Osteoblast (primary cell): ENCODE results near the gene SKIC2. TPM values are rescaled to one million over a fixed set of nuclear protein-coding genes. Genes with fewer than 3 reads are reported as not detected.

Source experiments
- DNase-seq: peaks from one replicate; pipeline ENCODE4 v3.0.0; 2011; ENCODE audit warnings: low spot score, mixed read lengths; ENCODE audit not compliant: insufficient read length; ENCODE audit errors: missing footprints
- H2AFZ ChIP-seq: 2 replicates; pipeline ENCODE4 v1.6.0; 2011; ENCODE audit warnings: mild to moderate bottlenecking, low read length
- H3K27ac ChIP-seq: 2 replicates; pipeline ENCODE4 v1.5.1; 2011; ENCODE audit warnings: mild to moderate bottlenecking, low read depth, low read length, moderate library complexity
- H3K27me3 ChIP-seq: 2 replicates; pipeline ENCODE4 v1.6.0; 2012; ENCODE audit warnings: mild to moderate bottlenecking, control low read depth, inconsistent platforms, low read length, moderate library complexity; ENCODE audit not compliant: insufficient read depth
- H3K36me3 ChIP-seq: 2 replicates; pipeline ENCODE4 v1.5.1; 2011; ENCODE audit warnings: mild to moderate bottlenecking, low read length, control low read depth, moderate library complexity; ENCODE audit not compliant: insufficient read depth
- H3K4me1 ChIP-seq: 2 replicates; pipeline ENCODE4 v1.5.1; 2011; ENCODE audit warnings: mild to moderate bottlenecking, low read length, control low read depth, moderate library complexity; ENCODE audit not compliant: insufficient read depth
- H3K4me2 ChIP-seq: 2 replicates; pipeline ENCODE4 v1.6.0; 2011; ENCODE audit warnings: mild to moderate bottlenecking, low read length; ENCODE audit not compliant: insufficient read depth
- H3K4me3 ChIP-seq: fragments of 200-600 bp; sonication (generic); 3 replicates; pipeline ENCODE4 v1.5.1; 2012; ENCODE audit warnings: mild to moderate bottlenecking, low read length, inconsistent platforms; ENCODE audit not compliant: insufficient read depth
- H3K79me2 ChIP-seq: 2 replicates; pipeline ENCODE4 v1.6.0; 2012; ENCODE audit warnings: mild to moderate bottlenecking, low read length, control low read depth, inconsistent platforms; ENCODE audit not compliant: insufficient read depth
- H3K9me3 ChIP-seq: 2 replicates; pipeline ENCODE4 v1.5.1; 2011; ENCODE audit warnings: low read depth, low read length, control low read depth
- H4K20me1 ChIP-seq: 2 replicates; pipeline ENCODE4 v1.6.0; 2012; ENCODE audit warnings: mild to moderate bottlenecking, low read length, control low read depth; ENCODE audit not compliant: insufficient read depth
- CTCF ChIP-seq: IDR thresholded peaks from 2 replicates; pipeline ENCODE4 v1.5.1; 2011; ENCODE audit warnings: mild to moderate bottlenecking, low read depth, low read length, moderate library complexity; ENCODE audit errors: extremely low read depth
- total RNA-seq: library from RNA; depleted of rRNA; stranded (reverse); fragments of >200 nt; gene quantifications from 2 replicates; pipeline ENCODE4 v1.2.3, GENCODE V29; 2012

Gene SKIC2
- total RNA-seq, 1 donor = 42.0 TPM

- no peak for DNase-seq
Measured at GRCh38 chr6:31915756-31916155, 43.2 kb upstream of the SKIC2 start.

GRCh38 chr6:31918069-31918720 is 40.8 kb upstream of the SKIC2 start:
- Histone ChIP-seq H3K27ac (no peak overlapping the region), H3K36me3 (no peaks in the 10 kb centered on the region), H3K79me2 (no peaks in the 10 kb centered on the region), H3K4me1 (no peaks in the 10 kb centered on the region), H3K4me3 (no peak overlapping the region), H3K9me3 (no peaks in the 10 kb centered on the region), H3K4me2 (no peak overlapping the region), H3K27me3 (no peaks in the 10 kb centered on the region), H2AFZ (no peak overlapping the region), H4K20me1 (no peaks in the 10 kb centered on the region)
- DNase-seq = no peak
- no peak for TF ChIP-seq CTCF

More at GRCh38 chr6:31915756-31916155, 43.2 kb upstream of the SKIC2 start:
- H3K4me2 ChIP-seq = no peak overlapping the region
- no peak overlapping the region for H3K4me3 ChIP-seq
- no peak overlapping the region for H2AFZ ChIP-seq
- no peaks in the 10 kb centered on the region for H3K9me3 ChIP-seq
- peaks cover 6% of the 10 kb centered on the region for H3K4me1 ChIP-seq
- no peak for TF ChIP-seq CTCF
- no peaks in the 10 kb centered on the region for H3K27me3 ChIP-seq
- H3K79me2 ChIP-seq = no peaks in the 10 kb centered on the region
- H3K27ac ChIP-seq = no peak overlapping the region
- no peaks in the 10 kb centered on the region for H3K36me3 ChIP-seq
- H4K20me1 ChIP-seq = no peaks in the 10 kb centered on the region

- Histone ChIP-seq H3K4me2 (no peak overlapping the region), H3K27ac (no peak overlapping the region), H3K36me3 (no peaks in the 10 kb centered on the region), H3K27me3 (no peaks in the 10 kb centered on the region), H3K4me3 (no peak overlapping the region), H3K9me3 (no peaks in the 10 kb centered on the region), H2AFZ (no peak overlapping the region), H3K79me2 (no peaks in the 10 kb centered on the region), H4K20me1 (no peaks in the 10 kb centered on the region), H3K4me1 (no peaks in the 10 kb centered on the region)
- no peak for TF ChIP-seq CTCF
- DNase-seq = no peak
Measured at GRCh38 chr6:31919624-31920303, 39.2 kb upstream of the SKIC2 start.

- no peaks in the 10 kb centered on the region for H3K36me3 ChIP-seq
- H3K27ac ChIP-seq = no peak overlapping the region
- no peaks in the 10 kb centered on the region for H3K4me1 ChIP-seq
- H3K79me2 ChIP-seq = no peaks in the 10 kb centered on the region
- no peak overlapping the region for H3K4me3 ChIP-seq
- no peaks in the 10 kb centered on the region for H3K9me3 ChIP-seq
- H4K20me1 ChIP-seq = no peaks in the 10 kb centered on the region
- no peak for TF ChIP-seq CTCF
- H2AFZ ChIP-seq = no peak overlapping the region
- no peak for DNase-seq
- no peaks in the 10 kb centered on the region for H3K27me3 ChIP-seq
- H3K4me2 ChIP-seq = no peak overlapping the region
Measured at GRCh38 chr6:31920811-31921210, 38.2 kb upstream of the SKIC2 start.
